SK-N-SH (cell line): ENCODE measurements around the gene EHBP1L1.

Experiments used
- CTCF ChIP-seq: fragments of 200-600 bp; sonication (generic); IDR thresholded peaks from 2 replicates; pipeline ENCODE4 v1.6.1; 2017; ENCODE audit warnings: antibody characterized with exemption, mild to moderate bottlenecking, moderate library complexity
- FOXJ3 ChIP-seq: sonication (generic); formaldehyde crosslinking; IDR thresholded peaks from 2 replicates; pipeline ENCODE4 v1.5.1; 2020; ENCODE audit warnings: mild to moderate bottlenecking, missing genetic modification reagents
- RCOR1 ChIP-seq: fragments of 150-350 bp; IDR thresholded peaks from 2 replicates; pipeline ENCODE4 v1.6.1; 2017; ENCODE audit warnings: antibody characterized with exemption, low read length
- TAF1 ChIP-seq: IDR thresholded peaks from 2 replicates; pipeline ENCODE4 v1.6.1; 2012; ENCODE audit warnings: low read depth, mild to moderate bottlenecking, low read length, moderate library complexity, borderline replicate concordance

GRCh38 chr11:65532388-65533064 lies 43.3 kb upstream of the EHBP1L1 start:
- TF ChIP-seq FOXJ3: no peak
- TF ChIP-seq CTCF: no peak
- no peak for TF ChIP-seq TAF1
- TF ChIP-seq RCOR1: no peak
